Endothelial cell of umbilical vein (primary cell): ENCODE results near the gene STKLD1. TPM values are rescaled to one million over a fixed set of nuclear protein-coding genes. Genes with fewer than 3 reads are reported as not detected.

Source experiments
- BruUV-seq: library from RNA; stranded (reverse); fragments of 400-500 nt; replicated peaks from 2 replicates; lab custom pipeline; 2021; lab: Mats Ljungman, UMichigan
- CTCF ChIA-PET: fragments of 300-600, 350-600 bp; sonication (Branson Sonifier 250); formaldehyde crosslinking; loops from one replicate; lab custom pipeline; 2021; ENCODE audit warnings: antibody characterized with exemption, inconsistent platforms; lab: Charles Lee
- POLR2A ChIA-PET: fragments of 300-600, 350-600 bp; sonication (Branson Sonifier 250); formaldehyde crosslinking; loops from one replicate; lab custom pipeline; 2021; ENCODE audit warnings: antibody characterized with exemption, inconsistent platforms; lab: Charles Lee
- DNase-seq: peaks from one replicate; pipeline ENCODE4 v3.0.0-alpha.2; 2011; ENCODE audit warnings: low read depth, low spot score
- FAIRE-seq: peaks from 2 replicates; lab custom pipeline; 2011; peaks lifted over from hg19 to GRCh38; lab: Jason Lieb, UNC
- H2AFZ ChIP-seq: 2 replicates; pipeline ENCODE4 v1.6.0; 2012; ENCODE audit warnings: low read depth, low read length, control low read depth, inconsistent platforms
- H3K27ac ChIP-seq: 2 replicates; pipeline ENCODE4 v1.5.1; 2011; ENCODE audit warnings: low read depth, mild to moderate bottlenecking, control low read depth, low read length, moderate library complexity; ENCODE audit not compliant: insufficient read depth
- H3K27me3 ChIP-seq, 2 experiments: 2 replicates each; pipeline versions ENCODE4 v1.6.0 to v1.6.1; 2011; ENCODE audit warnings: low read length in 2 of 2, mixed read lengths in 1 of 2; ENCODE audit not compliant: control insufficient read depth in 2 of 2, insufficient read depth in 2 of 2
- H3K36me3 ChIP-seq, 2 experiments: 2 replicates in 1 of 2; 3 replicates in 1 of 2; pipeline ENCODE4 v1.5.1; 2011; ENCODE audit warnings: low read length in 2 of 2, mild to moderate bottlenecking in 1 of 2, moderate library complexity in 1 of 2; ENCODE audit not compliant: control insufficient read depth in 2 of 2, insufficient read depth in 2 of 2; ENCODE audit errors: extremely low read depth in 1 of 2
- H3K4me1 ChIP-seq: 3 replicates; pipeline ENCODE4 v1.5.1; 2011; ENCODE audit warnings: mild to moderate bottlenecking, low read length; ENCODE audit not compliant: control insufficient read depth, insufficient read depth; ENCODE audit errors: extremely low read depth
- H3K4me2 ChIP-seq: 2 replicates; pipeline ENCODE4 v1.6.1; 2011; ENCODE audit warnings: low read length, control low read depth, mixed read lengths; ENCODE audit not compliant: insufficient read depth
- H3K4me3 ChIP-seq, 3 experiments: fragments of 200-600 bp in 1 of 3; sonication (generic), shearing (Covaris generic) in 1 of 3; replicated peaks in 1 of 3; 2 replicates each; pipeline ENCODE4 v1.5.1; 2011 to 2016; ENCODE audit warnings: control low read depth in 3 of 3, low read length in 3 of 3, mild to moderate bottlenecking in 2 of 3, inconsistent platforms in 1 of 3, low read depth in 1 of 3, moderate library complexity in 1 of 3; ENCODE audit not compliant: insufficient read depth in 1 of 3
- H3K79me2 ChIP-seq: 2 replicates; pipeline ENCODE4 v1.6.0; 2012; ENCODE audit warnings: low read length, inconsistent platforms; ENCODE audit not compliant: control insufficient read depth, insufficient read depth
- H3K9ac ChIP-seq: replicated peaks from 2 replicates; pipeline ENCODE3; 2011; ENCODE audit warnings: low read length, control low read depth; ENCODE audit not compliant: insufficient read depth; ENCODE audit errors: extremely low read depth
- H3K9me1 ChIP-seq: replicated peaks from 3 replicates; pipeline ENCODE4 v1.6.0; 2011; ENCODE audit warnings: mild to moderate bottlenecking, low read length; ENCODE audit not compliant: control insufficient read depth, insufficient read depth; ENCODE audit errors: extremely low read depth
- H3K9me3 ChIP-seq: replicated peaks from 2 replicates; pipeline ENCODE4 v1.5.1; 2012; ENCODE audit warnings: low read length, inconsistent platforms; ENCODE audit not compliant: control insufficient read depth, insufficient read depth
- H4K20me1 ChIP-seq: replicated peaks from 2 replicates; pipeline ENCODE3; 2011; ENCODE audit warnings: mild to moderate bottlenecking, low read length; ENCODE audit not compliant: control insufficient read depth, insufficient read depth; ENCODE audit errors: extremely low read depth
- CTCF ChIP-seq, 2 donors: IDR thresholded peaks; 1 replicate in 1 of 2; 2 replicates in 1 of 2; pipeline ENCODE4 v1.5.1; 2011; ENCODE audit warnings: low read length in 2 of 2, mild to moderate bottlenecking in 2 of 2, moderate library complexity in 2 of 2, control low read depth in 1 of 2, inconsistent platforms in 1 of 2, low read depth in 1 of 2; ENCODE audit not compliant: insufficient read depth in 1 of 2; ENCODE audit errors: extremely low read depth in 1 of 2
- EZH2 ChIP-seq: IDR thresholded peaks from 2 replicates; pipeline ENCODE4 v1.6.1; 2012; ENCODE audit warnings: borderline replicate concordance, low read depth, mild to moderate bottlenecking, moderate library complexity, low read length, inconsistent platforms; ENCODE audit not compliant: severe bottlenecking
- FOS ChIP-seq: IDR thresholded peaks from 2 replicates; pipeline ENCODE4 v1.6.1; 2011; ENCODE audit warnings: mild to moderate bottlenecking, low read length, moderate library complexity, borderline replicate concordance; ENCODE audit not compliant: insufficient read depth
- GATA2 ChIP-seq: IDR thresholded peaks from 2 replicates; pipeline ENCODE4 v1.7.0; 2011; ENCODE audit warnings: low read depth, mild to moderate bottlenecking, moderate library complexity, mixed read lengths, low read length; ENCODE audit not compliant: insufficient read length, insufficient read depth
- JUN ChIP-seq: IDR thresholded peaks from 2 replicates; pipeline ENCODE4 v1.6.1; 2011; ENCODE audit warnings: borderline replicate concordance, low read depth; ENCODE audit not compliant: insufficient read length, insufficient read depth
- MAX ChIP-seq: IDR thresholded peaks from 2 replicates; pipeline ENCODE4 v1.6.1; 2011; ENCODE audit not compliant: insufficient read depth, insufficient read length
- POLR2A ChIP-seq: IDR thresholded peaks from 2 replicates; pipeline ENCODE4 v1.6.1; 2012; ENCODE audit warnings: low read depth, mild to moderate bottlenecking, control low read depth, low read length
- dilution Hi-C: fragments of 300-500 bp; cut with MboI; formaldehyde crosslinking; loops from one replicate; pipeline ENCODE4 v1.15.0; 2019; ENCODE audit warnings: low sequenced_read_pairs; ENCODE audit not compliant: extremely low pct_ligation_motif_present
- intact Hi-C: fragments of 100-400 bp; cut with micrococcal nuclease; formaldehyde crosslinking; loops from one replicate; pipeline ENCODE4 v1.10.0; 2022
- polyA plus RNA-seq, 4 experiments: library from polyadenylated mRNA; depleted of rRNA in 3 of 4; stranded (reverse) in 3 of 4; unstranded in 1 of 4; fragments of >200 nt; gene quantifications; 2 replicates each; pipeline versions ENCODE4 v1.2.1 to v1.2.3, GENCODE V29; 2011 to 2012; ENCODE audit warnings: missing spikeins in 1 of 4
- total RNA-seq: library from RNA; stranded (reverse); gene quantifications from 2 replicates; pipeline ENCODE4 v1.2.3, GENCODE V29; 2021

The STKLD1 gene
- total and polyA plus RNA-seq, 2 donors (not counting 3 experiments of a cell fraction or from before 2014, with no cell fraction given) = 0.29 to 0.77 TPM

GRCh38 chr9:133436681-133437080 lies 60.5 kb downstream of the STKLD1 start:
- Histone ChIP-seq H4K20me1 (no peaks in the 10 kb centered on the region), H3K4me2 (no peak overlapping the region), H3K4me1 (no peaks in the 10 kb centered on the region), H3K27ac (no peak overlapping the region), H3K36me3 (no peaks in the 10 kb centered on the region), H3K79me2 (no peaks in the 10 kb centered on the region), H3K9ac (no peak overlapping the region), H3K9me1 (no peaks in the 10 kb centered on the region), H3K4me3 (no peak overlapping the region), H3K9me3 (no peaks in the 10 kb centered on the region), H3K27me3 (no peaks in the 10 kb centered on the region), H2AFZ (no peak overlapping the region)
- DNase-seq = no peak
- BruUV-seq = no TSS peak
- ChIA-PET POLR2A (no interaction called here), CTCF (no interaction called here)
- no peak for TF ChIP-seq JUN
- no peak for TF ChIP-seq GATA2
- TF ChIP-seq MAX = no peak
- TF ChIP-seq CTCF (IDR thresholded peaks at IDR 0.05; ENCODE audit: extremely low read depth in 1 of 2, insufficient read depth in 1 of 2, low read depth in 1 of 2, low read length in 2 of 2) = no peak
- no peak for TF ChIP-seq POLR2A
- no peak for TF ChIP-seq FOS
- no peak for TF ChIP-seq EZH2
- dilution Hi-C loops = no loop called here
- intact Hi-C loops = no loop called here
- FAIRE-seq = no peak
